IMR-90 (cell line): ENCODE data around the gene RNF17.

ENCODE experiments used
- CEBPB ChIP-seq: IDR thresholded peaks from 2 replicates; pipeline ENCODE4 v1.6.1; 2012; ENCODE audit warnings: low read depth, low read length, improper control_type of control experiment
- CHD1 ChIP-seq: IDR thresholded peaks from 2 replicates; pipeline ENCODE4 v1.6.1; 2012; ENCODE audit warnings: low read depth, low read length, improper control_type of control experiment
- MAFK ChIP-seq: IDR thresholded peaks from 2 replicates; pipeline ENCODE4 v1.6.1; 2012; ENCODE audit warnings: low read depth, low read length, improper control_type of control experiment
- MAZ ChIP-seq: IDR thresholded peaks from 2 replicates; pipeline ENCODE4 v1.6.1; 2012; ENCODE audit warnings: low read depth, mild to moderate bottlenecking, low read length, improper control_type of control experiment, moderate library complexity, borderline replicate concordance
- MXI1 ChIP-seq: IDR thresholded peaks from 2 replicates; pipeline ENCODE4 v1.6.1; 2012; ENCODE audit warnings: low read depth, mild to moderate bottlenecking, low read length, moderate library complexity, borderline replicate concordance
- POLR2A ChIP-seq: IDR thresholded peaks from 2 replicates; pipeline ENCODE4 v1.6.1; 2012; ENCODE audit warnings: mild to moderate bottlenecking, low read depth, low read length
- RAD21 ChIP-seq: IDR thresholded peaks from 2 replicates; pipeline ENCODE4 v1.6.1; 2012; ENCODE audit warnings: low read length, improper control_type of control experiment
- RFX5 ChIP-seq: IDR thresholded peaks from 2 replicates; pipeline ENCODE4 v1.8.0; 2012; ENCODE audit warnings: low read depth, mild to moderate bottlenecking, low read length, moderate library complexity
- TF ChIP-seq, protein P1 (sequence below): conservative IDR thresholded peaks from 2 replicates; pipeline ENCODE4 v1.5.1; 2012; ENCODE audit warnings: mild to moderate bottlenecking, low read depth, low read length, improper control_type of control experiment
- TF ChIP-seq, protein P2 (sequence below): fragments of 150-350 bp; IDR thresholded peaks from 2 replicates; pipeline ENCODE4 v1.6.1; 2017; ENCODE audit warnings: mild to moderate bottlenecking, antibody characterized with exemption, low read length, low read depth
- TF ChIP-seq, protein P3 (sequence below): fragments of 150-350 bp; IDR thresholded peaks from 2 replicates; pipeline ENCODE4 v1.6.1; 2016; ENCODE audit warnings: low read depth, mild to moderate bottlenecking, low read length, moderate library complexity, borderline replicate concordance

DNA sequence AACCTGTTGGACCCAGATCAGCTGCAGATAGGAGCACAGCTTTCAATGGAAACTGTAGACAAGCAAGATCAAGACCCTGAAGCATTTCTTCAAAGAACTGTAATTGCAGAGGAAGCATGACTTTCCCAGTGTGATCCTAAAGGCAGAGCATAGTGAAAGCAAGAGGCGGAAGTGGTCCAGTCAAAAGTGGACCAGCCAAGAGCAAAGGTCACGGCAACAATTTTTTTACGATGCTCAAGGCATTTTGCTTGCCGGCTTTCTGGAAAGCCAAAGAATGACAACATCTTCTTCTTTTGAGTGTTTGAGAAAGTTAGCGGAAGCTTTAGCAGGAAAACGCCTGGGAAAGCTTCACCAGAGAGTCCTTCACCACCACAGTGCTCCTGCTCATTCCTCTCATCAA lies 111.6 kb downstream of the RNF17 start:
- TF ChIP-seq, protein P1, sequence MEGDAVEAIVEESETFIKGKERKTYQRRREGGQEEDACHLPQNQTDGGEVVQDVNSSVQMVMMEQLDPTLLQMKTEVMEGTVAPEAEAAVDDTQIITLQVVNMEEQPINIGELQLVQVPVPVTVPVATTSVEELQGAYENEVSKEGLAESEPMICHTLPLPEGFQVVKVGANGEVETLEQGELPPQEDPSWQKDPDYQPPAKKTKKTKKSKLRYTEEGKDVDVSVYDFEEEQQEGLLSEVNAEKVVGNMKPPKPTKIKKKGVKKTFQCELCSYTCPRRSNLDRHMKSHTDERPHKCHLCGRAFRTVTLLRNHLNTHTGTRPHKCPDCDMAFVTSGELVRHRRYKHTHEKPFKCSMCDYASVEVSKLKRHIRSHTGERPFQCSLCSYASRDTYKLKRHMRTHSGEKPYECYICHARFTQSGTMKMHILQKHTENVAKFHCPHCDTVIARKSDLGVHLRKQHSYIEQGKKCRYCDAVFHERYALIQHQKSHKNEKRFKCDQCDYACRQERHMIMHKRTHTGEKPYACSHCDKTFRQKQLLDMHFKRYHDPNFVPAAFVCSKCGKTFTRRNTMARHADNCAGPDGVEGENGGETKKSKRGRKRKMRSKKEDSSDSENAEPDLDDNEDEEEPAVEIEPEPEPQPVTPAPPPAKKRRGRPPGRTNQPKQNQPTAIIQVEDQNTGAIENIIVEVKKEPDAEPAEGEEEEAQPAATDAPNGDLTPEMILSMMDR: no peak
- no peak for TF ChIP-seq RFX5
- no peak for TF ChIP-seq RAD21
- no peak for TF ChIP-seq MXI1
- TF ChIP-seq POLR2A: no peak
- TF ChIP-seq MAFK: no peak
- TF ChIP-seq CHD1: no peak
- TF ChIP-seq CEBPB: no peak
- TF ChIP-seq, protein P2, sequence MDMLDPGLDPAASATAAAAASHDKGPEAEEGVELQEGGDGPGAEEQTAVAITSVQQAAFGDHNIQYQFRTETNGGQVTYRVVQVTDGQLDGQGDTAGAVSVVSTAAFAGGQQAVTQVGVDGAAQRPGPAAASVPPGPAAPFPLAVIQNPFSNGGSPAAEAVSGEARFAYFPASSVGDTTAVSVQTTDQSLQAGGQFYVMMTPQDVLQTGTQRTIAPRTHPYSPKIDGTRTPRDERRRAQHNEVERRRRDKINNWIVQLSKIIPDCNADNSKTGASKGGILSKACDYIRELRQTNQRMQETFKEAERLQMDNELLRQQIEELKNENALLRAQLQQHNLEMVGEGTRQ: no peak
- no peak for TF ChIP-seq MAZ
- TF ChIP-seq, protein P3, sequence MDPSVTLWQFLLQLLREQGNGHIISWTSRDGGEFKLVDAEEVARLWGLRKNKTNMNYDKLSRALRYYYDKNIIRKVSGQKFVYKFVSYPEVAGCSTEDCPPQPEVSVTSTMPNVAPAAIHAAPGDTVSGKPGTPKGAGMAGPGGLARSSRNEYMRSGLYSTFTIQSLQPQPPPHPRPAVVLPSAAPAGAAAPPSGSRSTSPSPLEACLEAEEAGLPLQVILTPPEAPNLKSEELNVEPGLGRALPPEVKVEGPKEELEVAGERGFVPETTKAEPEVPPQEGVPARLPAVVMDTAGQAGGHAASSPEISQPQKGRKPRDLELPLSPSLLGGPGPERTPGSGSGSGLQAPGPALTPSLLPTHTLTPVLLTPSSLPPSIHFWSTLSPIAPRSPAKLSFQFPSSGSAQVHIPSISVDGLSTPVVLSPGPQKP: no peak
